Lower leg skin (tissue), 4 donors: Measurements from ENCODE around the gene GAK. TPM values are rescaled to one million over a fixed set of nuclear protein-coding genes. Genes with fewer than 3 reads are reported as not detected.
"Not testable (repeated sequence)": the region's sequence is repeated elsewhere in the genome, so short reads cannot be mapped to it uniquely, and the experiment has no call there.

Experiments used
- DNase-seq, 2 donors: peaks; one replicate each; pipeline ENCODE4 v3.0.0-alpha.2; 2019; ENCODE audit warnings: low spot score in 2 of 2
- H3K4me3 ChIP-seq: fragments of 200-600 bp; sonication (generic); 2 replicates; pipeline ENCODE4 v1.5.1; 2017; ENCODE audit warnings: mild to moderate bottlenecking, low read depth; ENCODE audit not compliant: poor library complexity, severe bottlenecking
- CTCF ChIP-seq, 3 donors: fragments of 450-650 bp; IDR thresholded peaks; one replicate each; pipeline ENCODE4 v1.5.1; 2016; ENCODE audit warnings: antibody characterized with exemption in 3 of 3, mild to moderate bottlenecking in 3 of 3, moderate library complexity in 2 of 3
- POLR2A ChIP-seq, 2 donors: fragments of 450-650 bp; IDR thresholded peaks; one replicate each; pipeline ENCODE4 v1.6.1; 2016 to 2017; ENCODE audit warnings: antibody characterized with exemption in 2 of 2, mild to moderate bottlenecking in 1 of 2, moderate library complexity in 1 of 2
- WGBS, 2 donors: methylation state at CpG; one replicate each; pipeline ENCODE4 v1.1.5; 2018; 5-methylcytosine and 5-hydroxymethylcytosine counted together
- intact Hi-C: fragments of 100-400 bp; cut with DNase I; formaldehyde crosslinking; loops from one replicate; pipeline ENCODE4 v1.15.0; 2023; ENCODE audit warnings: low total_unique reads
- total RNA-seq, 4 donors: library from RNA; depleted of rRNA; stranded (reverse); fragments of >200 nt; gene quantifications; one replicate each; pipeline ENCODE4 v1.1.0, GENCODE V29; 2016

GAK gene
- 100 to 1,000 TPM in 3 of 4 donors, 10 to 100 TPM in 1; 94.7 to 154 (median 108) TPM for total RNA-seq

GRCh38 chr4:931960-932712 is at the start of gene GAK, which contains the start of gene TMEM175:
Gene GAK (minus strand): TSS chr4:932316. CDS start chr4:932187, 129 bp downstream.
Gene TMEM175 (plus strand): TSS chr4:932460. CDS start chr4:947740, 15,280 bp downstream.
- H3K4me3 ChIP-seq = peak within 1 kb of the TSS; percentile 99
- WGBS, 2 donors = 0 to 2% methylated on average over 29 to 50 of the region's 99 CpGs
- peak; percentile 93 to 99 for DNase-seq
- intact Hi-C loops = no loop called here
- TF ChIP-seq CTCF (IDR thresholded peaks at IDR 0.05) = no peak
- TF ChIP-seq POLR2A (IDR thresholded peaks at IDR 0.05) = no peak

- no peak for DNase-seq
- intact Hi-C loops = no loop called here
- TF ChIP-seq CTCF (IDR thresholded peaks at IDR 0.05) (no peak), POLR2A (IDR thresholded peaks at IDR 0.05) (no peak)
Measured at GRCh38 chr4:978957-979701, 47.0 kb upstream of the GAK start.

GRCh38 chr4:976016-976415 is 43.9 kb upstream of the GAK start:
- DNase-seq, intact Hi-C loops, H3K4me3 ChIP-seq: not testable (repeated sequence)
- WGBS, 2 donors = 90 to 94% methylated on average over 4 to 13 of the region's 25 CpGs

More at GRCh38 chr4:978957-979701, 47.0 kb upstream of the GAK start:
- H3K4me3 ChIP-seq = no peak overlapping the region
- WGBS, 2 donors = 58 to 63% methylated on average over 19 to 20 of the region's 20 CpGs

GRCh38 chr4:974668-975067 is 42.6 kb upstream of the GAK start:
- no peak for DNase-seq
- WGBS, 2 donors = 79 to 80% methylated on average over 4 to 8 of the region's 9 CpGs
- TF ChIP-seq POLR2A (IDR thresholded peaks at IDR 0.05) (no peak), CTCF (IDR thresholded peaks at IDR 0.05) (no peak)
- intact Hi-C loops = no loop called here
- H3K4me3 ChIP-seq = no peak overlapping the region

- intact Hi-C loops = no loop called here
- H3K4me3 ChIP-seq = peak within 1 kb of the TSS; percentile 67
- 34 to 45% methylated on average over 24 to 61 of the region's 123 CpGs for WGBS, 2 donors
- TF ChIP-seq CTCF (IDR thresholded peaks at IDR 0.05) (no peak), POLR2A (IDR thresholded peaks at IDR 0.05) (no peak)
- peak; percentile 77 to 96 for DNase-seq
Measured at GRCh38 chr4:973431-974397, 41.6 kb upstream of the GAK start, which contains the start of gene DGKQ. Gene DGKQ (minus strand): TSS chr4:973569. CDS start chr4:973482, 87 bp downstream.
